Chondrocyte (in vitro differentiated cells): ENCODE results near the gene SEC14L5. TPM values are rescaled to one million over a fixed set of nuclear protein-coding genes. Genes with fewer than 3 reads are reported as not detected.

Experiments used
- DNase-seq: peaks from one replicate; pipeline ENCODE4 v3.0.0; 2021; ENCODE audit warnings: mixed read lengths, low spot score
- H3K27ac Mint-ChIP-seq: one replicate; pipeline ENCODE4 v1.8.0; 2021; ENCODE audit warnings: mild to moderate bottlenecking, moderate library complexity, mixed read lengths; ENCODE audit not compliant: unreplicated experiment
- H3K27me3 Mint-ChIP-seq: 2 replicates; pipeline ENCODE4 v1.8.0; 2021; ENCODE audit warnings: low read depth, mixed read lengths
- H3K36me3 Mint-ChIP-seq: 2 replicates; pipeline ENCODE4 v1.8.0; 2021; ENCODE audit warnings: low read depth, mixed read lengths
- H3K4me1 Mint-ChIP-seq: 2 replicates; pipeline ENCODE4 v1.8.0; 2021; ENCODE audit warnings: low read depth, mild to moderate bottlenecking, mixed read lengths
- H3K4me3 Mint-ChIP-seq: one replicate; pipeline ENCODE4 v1.8.0; 2021; ENCODE audit warnings: mild to moderate bottlenecking, moderate library complexity, mixed read lengths; ENCODE audit not compliant: unreplicated experiment
- H3K9me3 Mint-ChIP-seq: 2 replicates; pipeline ENCODE4 v1.8.0; 2021; ENCODE audit warnings: low read depth, mixed read lengths
- total RNA-seq: library from RNA; stranded (reverse); gene quantifications from 3 replicates; pipeline ENCODE4 v1.2.1, GENCODE V29; 2021
- TF ChIP-seq, protein P1 (sequence below): fragments of 200-600 bp; sonication (generic); IDR thresholded peaks from 2 replicates; pipeline ENCODE4 v1.5.0; 2021; ENCODE audit warnings: antibody characterized with exemption, mild to moderate bottlenecking, moderate library complexity

Gene SEC14L5
- total RNA-seq, 1 donor from 2014 or later = not detected

- H3K36me3 Mint-ChIP-seq = no peaks in the 10 kb centered on the region
- H3K27ac Mint-ChIP-seq = no peak overlapping the region
- peak overlapping the region; percentile 72 for H3K4me3 Mint-ChIP-seq
- no peaks in the 10 kb centered on the region for H3K9me3 Mint-ChIP-seq
- H3K27me3 Mint-ChIP-seq = peaks cover 21% of the 10 kb centered on the region
- TF ChIP-seq, protein P1, sequence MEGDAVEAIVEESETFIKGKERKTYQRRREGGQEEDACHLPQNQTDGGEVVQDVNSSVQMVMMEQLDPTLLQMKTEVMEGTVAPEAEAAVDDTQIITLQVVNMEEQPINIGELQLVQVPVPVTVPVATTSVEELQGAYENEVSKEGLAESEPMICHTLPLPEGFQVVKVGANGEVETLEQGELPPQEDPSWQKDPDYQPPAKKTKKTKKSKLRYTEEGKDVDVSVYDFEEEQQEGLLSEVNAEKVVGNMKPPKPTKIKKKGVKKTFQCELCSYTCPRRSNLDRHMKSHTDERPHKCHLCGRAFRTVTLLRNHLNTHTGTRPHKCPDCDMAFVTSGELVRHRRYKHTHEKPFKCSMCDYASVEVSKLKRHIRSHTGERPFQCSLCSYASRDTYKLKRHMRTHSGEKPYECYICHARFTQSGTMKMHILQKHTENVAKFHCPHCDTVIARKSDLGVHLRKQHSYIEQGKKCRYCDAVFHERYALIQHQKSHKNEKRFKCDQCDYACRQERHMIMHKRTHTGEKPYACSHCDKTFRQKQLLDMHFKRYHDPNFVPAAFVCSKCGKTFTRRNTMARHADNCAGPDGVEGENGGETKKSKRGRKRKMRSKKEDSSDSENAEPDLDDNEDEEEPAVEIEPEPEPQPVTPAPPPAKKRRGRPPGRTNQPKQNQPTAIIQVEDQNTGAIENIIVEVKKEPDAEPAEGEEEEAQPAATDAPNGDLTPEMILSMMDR = peak; percentile 64
- no peak for DNase-seq
- H3K4me1 Mint-ChIP-seq = peaks cover 12% of the 10 kb centered on the region
Measured at GRCh38 chr16:4936181-4936990, 21.7 kb upstream of the SEC14L5 start.

- peaks cover 12% of the 10 kb centered on the region for H3K4me1 Mint-ChIP-seq
- H3K9me3 Mint-ChIP-seq = no peaks in the 10 kb centered on the region
- H3K27ac Mint-ChIP-seq = no peak within 1 kb of the TSS
- peaks cover 18% of the 10 kb centered on the region for H3K27me3 Mint-ChIP-seq
- DNase-seq = no peak
- TF ChIP-seq, protein P1 = no peak
- peak within 1 kb of the TSS; percentile 72 for H3K4me3 Mint-ChIP-seq
- H3K36me3 Mint-ChIP-seq = no peaks in the 10 kb centered on the region
Measured at GRCh38 chr16:4936991-4937781, 20.9 kb upstream of the SEC14L5 start, which contains the start of gene PPL. TSS of gene PPL (minus strand) at chr16:4937148. CDS start at chr16:4937045, 103 bp downstream.

GRCh38 chr16:4937782-4938682 is 20.1 kb upstream of the SEC14L5 start:
- no peak for DNase-seq
- Mint-ChIP-seq H3K27me3 (peaks cover 16% of the 10 kb centered on the region), H3K27ac (no peak overlapping the region), H3K36me3 (no peaks in the 10 kb centered on the region), H3K9me3 (no peaks in the 10 kb centered on the region), H3K4me1 (peaks cover 18% of the 10 kb centered on the region), H3K4me3 (peak overlapping the region; percentile 33)
- TF ChIP-seq, protein P1 = no peak

DNA sequence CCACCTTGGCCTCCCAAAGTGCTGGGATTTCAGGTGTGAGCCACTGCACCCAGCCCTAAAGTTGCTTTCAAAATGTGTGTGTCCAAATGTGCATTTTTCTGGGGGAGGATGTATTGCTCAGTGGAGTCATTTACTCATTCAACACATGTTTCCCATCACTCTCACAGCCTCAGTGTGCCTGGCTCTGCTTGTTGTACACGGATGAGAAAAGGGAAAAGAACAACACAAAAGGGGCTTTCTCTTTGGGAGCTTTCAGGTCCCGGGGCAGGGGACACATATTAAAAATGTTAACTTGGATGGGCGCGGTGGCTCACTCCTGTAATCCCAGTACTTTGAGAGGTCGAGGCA is 19.5 kb upstream of the SEC14L5 start:
- H3K36me3 Mint-ChIP-seq = no peaks in the 10 kb centered on the region
- TF ChIP-seq, protein P1 = no peak
- peaks cover 14% of the 10 kb centered on the region for H3K27me3 Mint-ChIP-seq
- H3K9me3 Mint-ChIP-seq = no peaks in the 10 kb centered on the region
- peaks cover 24% of the 10 kb centered on the region for H3K4me1 Mint-ChIP-seq
- H3K27ac Mint-ChIP-seq = no peak overlapping the region
- DNase-seq = no peak
- no peak overlapping the region for H3K4me3 Mint-ChIP-seq

- TF ChIP-seq, protein P1 = no peak
- H3K9me3 Mint-ChIP-seq = no peaks in the 10 kb centered on the region
- H3K36me3 Mint-ChIP-seq = no peaks in the 10 kb centered on the region
- no peak overlapping the region for H3K4me3 Mint-ChIP-seq
- peaks cover 36% of the 10 kb centered on the region for H3K4me1 Mint-ChIP-seq
- H3K27me3 Mint-ChIP-seq = peaks cover 9% of the 10 kb centered on the region
- DNase-seq = no peak
- H3K27ac Mint-ChIP-seq = no peak overlapping the region
Measured at GRCh38 chr16:4940719-4941118, 17.4 kb upstream of the SEC14L5 start.
